GM18873 (cell line): Measurements from ENCODE around the gene GNAI3.

Source experiments
- ATAC-seq: cut with Tn5 transposase; IDR thresholded peaks from one replicate; pipeline ENCODE4 v1.9.1; 2021; ENCODE audit warnings: mild to moderate bottlenecking, moderate library complexity, moderate number of reproducible peaks; ENCODE audit not compliant: unreplicated experiment, low FRiP score

GNAI3 gene

DNA sequence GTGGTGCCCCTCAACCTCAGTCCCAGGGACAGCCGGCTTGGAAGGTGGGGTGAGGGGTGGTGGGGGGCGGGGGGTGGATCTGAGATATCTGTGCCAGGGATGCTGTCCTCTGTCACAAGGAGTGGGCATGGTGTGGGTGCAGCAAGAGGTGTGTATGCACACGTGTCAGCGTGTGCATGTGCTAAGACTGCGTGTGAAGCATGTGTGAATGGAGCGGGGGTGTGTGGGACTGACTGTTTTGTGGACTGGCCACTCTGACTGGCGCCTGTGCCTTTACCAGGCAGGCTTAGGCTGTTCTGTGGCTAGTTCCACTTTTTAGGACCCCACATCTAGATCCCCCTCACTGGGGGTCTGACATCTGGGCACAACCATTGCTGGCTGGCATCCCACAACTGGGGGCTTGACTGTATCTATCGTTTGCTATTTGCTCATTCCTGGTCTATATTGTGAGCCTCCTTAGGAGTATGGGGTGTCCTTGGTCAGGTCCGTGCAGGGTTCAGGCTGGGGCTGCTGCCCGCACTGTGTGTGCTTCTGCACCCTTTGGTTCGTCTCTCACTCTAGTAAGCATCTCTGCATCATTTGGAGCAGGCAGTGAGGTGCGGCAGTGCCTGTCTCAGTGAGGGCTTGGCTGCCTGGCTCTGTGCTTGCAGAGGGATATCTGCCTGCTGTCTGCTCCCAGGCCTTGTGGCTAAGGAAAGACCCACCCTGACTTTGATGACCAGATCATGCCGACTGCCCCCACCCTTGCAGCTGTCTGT, 73.1 kb downstream of the GNAI3 start:
- no peak for ATAC-seq

DNA sequence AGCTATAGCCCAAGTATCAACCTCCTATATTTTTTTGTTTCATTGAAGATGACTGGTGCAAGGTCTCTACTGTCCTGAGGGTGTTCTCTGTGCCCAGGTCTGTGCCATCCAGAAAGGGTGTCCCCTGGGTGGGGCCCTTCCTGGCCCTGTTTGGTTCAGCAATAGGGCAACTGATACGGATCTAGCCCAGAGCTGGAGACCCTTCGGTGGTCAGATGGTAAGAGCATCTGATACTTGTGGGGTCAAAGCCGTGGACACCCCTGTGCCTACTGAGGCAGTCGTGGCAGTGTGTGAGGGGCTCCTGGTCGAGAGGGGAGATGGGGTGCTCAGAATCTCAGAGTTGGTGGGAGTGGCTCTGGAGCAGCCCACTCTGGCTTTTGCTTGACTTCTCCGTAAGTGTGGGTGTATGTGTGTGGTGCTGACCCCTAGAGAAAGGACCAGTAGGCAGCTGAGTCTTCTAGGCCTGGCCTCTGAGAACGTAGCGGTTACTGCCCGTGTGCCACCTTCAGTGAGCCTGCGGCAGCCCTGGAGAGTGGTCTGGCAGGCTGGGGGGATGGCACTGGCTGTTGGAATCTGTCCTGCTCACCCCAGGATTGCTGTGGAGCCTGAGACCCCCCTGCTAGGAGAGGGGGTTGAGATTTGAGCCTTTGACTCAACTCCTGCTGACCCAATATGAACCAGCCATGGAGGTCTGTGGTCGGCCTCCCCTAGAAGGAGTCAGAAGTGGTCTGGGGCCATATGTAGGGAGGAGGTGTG, 73.9 kb downstream of the GNAI3 start:
- no peak for ATAC-seq

DNA sequence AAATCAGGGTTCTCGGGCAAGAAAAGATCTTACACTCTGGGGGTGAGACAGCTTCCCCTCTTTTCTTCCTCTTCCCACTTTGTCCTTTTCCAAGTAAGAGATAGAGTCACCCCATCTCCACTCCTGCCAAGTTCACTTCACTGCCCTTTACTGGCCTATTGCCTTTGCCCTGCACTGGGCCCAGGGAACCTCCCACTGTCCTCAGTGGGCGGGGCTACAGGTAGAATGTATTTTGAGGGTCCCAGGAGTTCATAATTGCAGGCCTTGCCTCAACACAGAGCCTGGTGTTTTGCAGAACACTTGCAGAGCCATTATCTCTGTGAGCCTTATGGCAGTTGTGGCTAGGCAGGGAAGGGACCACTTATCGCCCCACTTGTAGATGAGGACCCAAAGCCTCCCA, 74.5 kb downstream of the GNAI3 start:
- ATAC-seq, result no peak

DNA sequence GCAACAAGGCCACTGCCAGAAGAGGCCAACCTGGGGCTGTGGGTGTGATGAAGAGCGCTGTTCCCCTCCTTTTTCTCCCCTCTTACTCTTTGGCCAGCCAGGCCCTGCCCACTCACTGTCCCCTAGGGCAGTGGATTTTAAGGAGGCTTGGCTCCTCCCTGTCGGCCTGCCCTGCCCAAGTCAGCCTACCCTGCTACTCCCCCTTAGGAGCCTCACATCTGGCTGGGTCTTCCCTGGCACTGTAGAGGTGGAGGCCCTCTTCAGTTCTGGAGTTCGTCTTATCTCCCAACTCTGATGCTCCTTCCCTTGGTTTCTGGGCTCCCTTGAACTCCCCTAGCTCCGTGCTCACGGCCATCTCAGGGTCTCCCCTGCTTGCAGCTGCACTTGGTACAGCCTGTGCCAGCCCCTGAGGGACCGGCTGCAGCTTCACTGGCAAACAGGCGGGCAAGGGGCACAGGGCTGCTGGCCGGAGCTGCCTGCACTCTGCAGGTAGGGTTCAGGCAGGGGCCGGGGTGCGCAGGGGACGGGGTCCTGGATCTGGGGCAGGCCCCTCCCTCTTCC, 75.3 kb downstream of the GNAI3 start:
- no peak for ATAC-seq

DNA sequence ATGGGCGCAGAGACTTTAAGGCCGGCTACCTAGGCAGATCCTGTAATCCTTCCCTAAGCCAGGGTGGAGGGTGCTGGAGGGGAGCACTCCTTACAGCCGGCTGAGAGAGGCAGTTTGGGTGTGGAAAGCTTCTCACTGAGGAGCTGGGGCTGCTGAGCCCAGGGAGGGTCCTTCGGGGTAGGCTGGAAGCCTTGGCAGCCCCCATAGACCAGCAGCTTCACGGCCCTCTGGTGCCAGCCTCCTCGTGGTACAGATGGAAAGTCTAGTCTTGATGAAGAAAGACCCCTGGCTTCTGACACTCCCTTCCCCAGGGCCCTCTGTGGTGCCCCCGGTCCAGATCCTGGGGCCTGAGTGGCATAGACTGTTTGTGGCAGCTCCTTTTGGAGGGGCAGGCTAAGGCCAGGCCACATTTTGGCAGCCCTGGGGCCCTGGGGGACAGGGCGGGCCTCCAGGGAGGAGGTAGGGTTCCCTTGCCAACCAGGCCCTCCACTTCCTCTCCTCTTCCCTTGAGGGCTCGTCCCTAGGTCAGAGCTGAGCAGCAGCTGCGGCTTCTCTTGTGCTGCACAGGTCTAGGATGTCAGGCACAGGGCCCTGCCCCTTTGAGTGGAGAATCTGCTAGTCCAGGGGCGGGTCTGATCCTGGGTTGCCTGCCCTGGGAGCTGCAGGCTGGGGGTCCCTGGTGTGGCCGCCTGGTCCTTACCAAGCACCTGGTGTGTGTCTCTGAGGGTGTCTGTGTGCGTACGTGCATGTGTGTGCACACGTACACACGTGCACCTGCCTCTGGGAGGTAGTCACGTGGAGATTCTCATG, 76.0 kb downstream of the GNAI3 start:
- no peak for ATAC-seq

DNA sequence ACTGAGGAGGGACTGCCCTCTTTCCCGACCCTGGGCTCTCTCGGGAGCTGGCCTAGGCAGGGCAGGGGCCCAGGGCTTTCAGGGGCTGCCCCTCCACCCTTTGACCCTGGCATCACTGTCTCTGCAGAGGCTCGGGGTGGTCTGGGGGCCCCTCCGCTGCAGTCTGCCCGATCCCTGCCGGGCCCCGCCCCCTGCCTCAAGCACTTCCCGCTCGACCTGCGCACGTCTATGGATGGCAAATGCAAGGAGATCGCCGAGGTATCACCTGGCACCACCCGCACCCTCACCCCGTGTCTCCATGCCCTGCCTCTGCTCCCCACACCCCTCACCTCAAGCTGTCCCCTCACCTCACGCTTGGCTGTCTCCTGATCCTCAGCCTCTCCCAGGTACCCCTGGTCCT, 76.8 kb downstream of the GNAI3 start:
- no peak for ATAC-seq

DNA sequence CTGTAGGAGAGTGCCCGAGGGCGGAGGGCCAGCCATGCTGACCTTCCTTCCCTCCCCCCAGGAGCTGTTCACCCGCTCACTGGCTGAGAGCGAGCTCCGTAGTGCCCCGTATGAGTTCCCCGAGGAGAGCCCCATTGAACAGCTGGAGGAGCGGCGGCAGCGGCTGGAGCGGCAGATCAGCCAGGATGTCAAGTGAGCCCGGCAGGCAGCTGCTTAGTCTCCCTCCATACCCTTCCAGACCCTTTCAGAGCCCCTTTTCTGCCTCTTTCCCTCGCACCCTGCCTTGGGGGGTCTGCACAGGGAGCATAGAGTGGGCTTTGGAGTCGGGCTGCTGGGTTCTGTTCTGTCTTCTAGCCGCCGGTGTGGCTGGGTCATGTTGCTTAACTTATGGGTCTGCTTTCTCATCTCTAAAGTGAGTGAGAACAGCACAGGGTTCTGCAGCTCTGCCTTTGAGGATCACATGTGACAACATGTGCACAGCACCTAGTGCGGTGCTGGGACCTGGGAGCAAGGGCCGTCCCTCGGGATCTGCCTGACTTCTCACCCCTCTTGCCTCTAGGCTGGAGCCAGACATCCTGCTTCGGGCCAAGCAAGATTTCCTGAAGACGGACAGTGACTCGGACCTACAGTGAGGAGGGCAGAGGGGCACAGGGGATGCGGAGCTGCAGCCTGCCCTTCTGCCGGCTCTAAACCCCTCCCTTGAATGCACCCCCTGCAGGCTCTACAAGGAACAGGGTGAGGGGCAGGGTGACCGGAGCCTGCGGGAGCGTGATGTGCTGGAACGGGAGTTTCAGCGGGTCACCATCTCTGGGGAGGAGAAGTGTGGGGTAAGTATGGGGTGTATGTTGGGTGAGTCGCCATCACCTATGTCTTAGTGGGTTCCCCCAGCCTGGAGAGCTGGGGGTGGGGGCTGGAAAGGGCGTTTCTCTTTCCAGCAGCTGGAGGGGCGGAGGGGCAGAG, 77.5 kb downstream of the GNAI3 start:
- ATAC-seq, result no peak

DNA sequence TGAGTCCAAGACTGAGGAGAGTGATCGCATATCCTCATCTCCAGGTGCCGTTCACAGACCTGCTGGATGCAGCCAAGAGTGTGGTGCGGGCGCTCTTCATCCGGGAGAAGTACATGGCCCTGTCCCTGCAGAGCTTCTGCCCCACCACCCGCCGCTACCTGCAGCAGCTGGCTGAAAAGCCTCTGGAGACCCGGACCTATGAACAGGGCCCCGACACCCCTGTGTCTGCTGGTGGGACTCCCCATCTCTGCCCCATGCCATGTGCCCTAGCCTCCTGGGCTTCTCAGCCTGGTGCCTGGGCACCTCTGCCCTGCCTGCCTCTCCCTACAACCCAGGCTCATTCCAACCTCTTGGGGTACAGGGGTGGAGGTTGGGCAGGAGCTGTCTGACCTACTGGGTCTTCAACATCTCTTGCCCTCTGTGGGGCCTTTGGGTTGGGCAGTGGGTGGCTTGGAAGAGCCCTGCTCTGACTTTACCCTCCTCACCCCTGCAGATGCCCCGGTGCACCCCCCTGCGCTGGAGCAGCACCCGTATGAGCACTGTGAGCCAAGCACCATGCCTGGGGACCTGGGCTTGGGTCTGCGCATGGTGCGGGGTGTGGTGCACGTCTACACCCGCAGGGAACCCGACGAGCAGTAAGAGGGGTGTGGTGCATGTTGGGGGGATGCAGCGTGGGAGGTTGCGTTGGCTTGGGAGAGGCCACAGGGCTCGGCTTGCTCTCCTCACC, 78.4 kb downstream of the GNAI3 start:
- no peak for ATAC-seq

DNA sequence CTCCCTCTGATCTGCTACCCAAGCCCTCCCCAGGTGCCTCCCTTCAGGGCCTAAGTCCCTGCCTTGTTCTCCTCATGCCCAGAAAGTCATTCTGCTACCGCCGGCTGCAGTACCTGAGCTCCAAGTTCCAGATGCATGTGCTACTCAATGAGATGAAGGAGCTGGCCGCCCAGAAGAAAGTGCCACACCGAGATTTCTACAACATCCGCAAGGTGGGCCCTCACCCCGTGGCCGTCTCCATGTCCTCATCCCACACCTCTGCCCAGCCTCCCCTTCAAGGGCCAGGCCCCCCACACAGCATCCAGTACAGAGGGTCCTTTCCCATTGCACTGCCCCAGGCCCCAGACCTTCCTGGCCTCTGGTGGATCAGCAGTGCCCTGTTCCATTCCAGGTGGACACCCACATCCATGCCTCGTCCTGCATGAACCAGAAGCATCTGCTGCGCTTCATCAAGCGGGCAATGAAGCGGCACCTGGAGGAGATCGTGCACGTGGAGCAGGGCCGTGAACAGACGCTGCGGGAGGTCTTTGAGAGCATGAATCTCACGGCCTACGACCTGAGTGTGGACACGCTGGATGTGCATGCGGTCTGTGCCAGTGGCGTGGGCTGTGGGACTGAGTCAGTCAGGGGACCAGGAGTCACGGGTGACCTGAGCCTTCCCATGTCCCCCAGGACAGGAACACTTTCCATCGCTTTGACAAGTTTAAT, 79.4 kb downstream of the GNAI3 start:
- no peak for ATAC-seq

DNA sequence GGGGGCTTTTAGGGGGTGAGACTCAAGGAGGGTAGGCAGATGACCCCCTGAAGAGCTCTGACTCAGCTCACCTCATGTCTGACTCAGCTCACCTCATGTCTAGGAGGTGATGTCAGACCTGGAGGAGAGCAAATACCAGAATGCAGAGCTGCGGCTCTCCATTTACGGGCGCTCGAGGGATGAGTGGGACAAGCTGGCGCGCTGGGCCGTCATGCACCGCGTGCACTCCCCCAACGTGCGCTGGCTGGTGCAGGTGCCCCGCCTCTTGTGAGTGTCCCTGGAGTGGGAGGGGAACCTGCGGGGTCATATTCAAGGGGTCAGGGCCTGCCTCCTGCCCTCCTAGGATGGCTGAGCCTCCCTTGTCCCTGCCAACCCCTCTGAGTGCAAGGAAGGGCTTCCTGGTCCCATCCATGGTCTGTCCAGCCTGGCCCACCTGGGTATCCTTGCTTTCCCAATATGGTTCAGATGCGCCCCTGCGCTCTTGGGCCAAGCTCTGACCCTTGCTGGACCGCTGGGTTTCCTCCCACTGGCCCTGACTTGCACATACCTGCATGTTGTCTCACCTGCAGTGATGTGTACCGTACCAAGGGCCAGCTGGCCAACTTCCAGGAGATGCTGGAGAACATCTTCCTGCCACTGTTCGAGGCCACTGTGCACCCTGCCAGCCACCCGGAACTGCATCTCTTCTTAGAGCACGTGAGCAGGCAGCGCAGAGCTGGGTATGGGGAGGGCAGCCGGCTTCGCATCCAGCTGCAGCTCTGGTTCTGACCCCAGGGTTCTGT, 80.3 kb downstream of the GNAI3 start:
- no peak for ATAC-seq

DNA sequence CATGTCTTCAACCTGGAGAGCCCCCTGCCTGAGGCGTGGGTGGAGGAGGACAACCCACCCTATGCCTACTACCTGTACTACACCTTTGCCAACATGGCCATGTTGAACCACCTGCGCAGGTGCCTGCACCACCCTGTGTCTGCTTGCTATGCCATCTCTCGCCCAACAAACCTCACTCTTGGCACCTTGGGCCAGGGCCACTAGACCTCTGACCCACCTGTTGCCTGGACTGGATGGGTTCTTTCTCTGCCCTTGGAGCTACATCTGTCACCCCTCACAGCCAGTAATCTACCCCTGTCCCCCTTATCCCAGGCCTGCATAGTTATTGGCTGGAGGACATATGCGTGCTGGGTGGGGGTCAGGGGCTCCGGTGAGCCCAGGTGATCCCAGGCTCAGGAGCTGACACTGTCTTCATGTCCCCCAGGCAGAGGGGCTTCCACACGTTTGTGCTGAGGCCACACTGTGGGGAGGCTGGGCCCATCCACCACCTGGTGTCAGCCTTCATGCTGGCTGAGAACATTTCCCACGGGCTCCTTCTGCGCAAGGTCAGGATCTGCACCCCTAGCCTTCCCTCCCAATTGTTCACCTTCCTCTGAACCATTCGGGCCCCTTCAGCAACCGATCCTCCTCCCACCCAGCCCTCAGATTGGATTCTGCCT, 81.1 kb downstream of the GNAI3 start:
- ATAC-seq, result no peak

DNA sequence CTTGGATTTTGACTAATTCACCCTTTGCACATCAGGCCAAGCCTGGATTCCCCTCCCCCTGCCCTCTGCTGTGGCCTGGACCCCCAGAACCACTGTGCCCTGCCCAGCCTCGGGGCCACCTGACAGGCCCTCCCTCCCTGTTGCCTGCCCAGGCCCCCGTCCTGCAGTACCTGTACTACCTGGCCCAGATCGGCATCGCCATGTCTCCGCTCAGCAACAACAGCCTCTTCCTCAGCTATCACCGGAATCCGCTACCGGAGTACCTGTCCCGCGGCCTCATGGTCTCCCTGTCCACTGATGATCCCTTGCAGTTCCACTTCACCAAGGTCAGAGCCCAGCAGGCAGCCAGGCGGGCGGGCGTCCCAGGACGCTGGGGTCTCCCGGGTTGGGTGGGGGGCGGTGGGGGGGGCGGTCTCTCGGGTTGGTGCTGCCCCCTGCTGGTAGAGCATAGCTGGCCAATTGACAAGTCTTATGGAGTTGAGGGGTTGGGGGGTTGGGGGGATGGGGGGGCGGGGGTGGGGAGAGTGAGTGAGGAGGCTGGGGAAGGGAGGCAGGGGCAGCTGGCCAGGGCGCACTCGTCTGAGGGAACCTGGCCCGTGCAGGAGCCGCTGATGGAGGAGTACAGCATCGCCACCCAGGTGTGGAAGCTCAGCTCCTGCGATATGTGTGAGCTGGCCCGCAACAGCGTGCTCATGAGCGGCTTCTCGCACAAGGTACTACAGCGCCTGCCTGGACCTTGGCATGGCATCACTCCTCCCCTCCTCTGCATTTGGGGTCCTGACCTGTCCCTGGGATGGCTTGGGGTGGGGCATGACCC, 81.9 kb downstream of the GNAI3 start:
- ATAC-seq, result no peak

DNA sequence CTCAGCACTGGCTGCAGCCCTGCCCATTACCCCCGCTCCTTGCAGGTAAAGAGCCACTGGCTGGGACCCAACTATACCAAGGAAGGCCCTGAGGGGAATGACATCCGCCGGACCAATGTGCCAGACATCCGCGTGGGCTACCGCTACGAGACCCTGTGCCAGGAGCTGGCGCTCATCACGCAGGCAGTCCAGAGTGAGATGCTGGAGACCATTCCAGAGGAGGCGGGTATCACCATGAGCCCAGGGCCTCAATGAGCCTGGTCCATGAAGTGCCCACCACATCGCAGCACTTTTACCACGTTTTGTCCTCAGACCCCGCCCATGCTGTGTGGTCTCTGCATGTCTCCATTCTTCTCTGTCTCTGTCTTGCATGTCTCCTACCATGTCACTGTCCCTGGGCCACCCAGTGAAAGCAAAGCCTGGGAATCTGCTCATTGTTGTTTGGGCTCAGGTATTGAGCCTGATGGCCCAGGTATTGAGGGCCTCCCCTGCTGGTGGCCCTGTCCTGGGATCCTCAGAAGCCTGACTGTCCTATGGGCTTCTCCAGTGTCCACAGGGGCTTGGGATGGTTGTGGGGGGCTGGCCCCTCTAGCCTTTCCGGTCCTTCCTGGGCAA, 82.6 kb downstream of the GNAI3 start:
- no peak for ATAC-seq

DNA sequence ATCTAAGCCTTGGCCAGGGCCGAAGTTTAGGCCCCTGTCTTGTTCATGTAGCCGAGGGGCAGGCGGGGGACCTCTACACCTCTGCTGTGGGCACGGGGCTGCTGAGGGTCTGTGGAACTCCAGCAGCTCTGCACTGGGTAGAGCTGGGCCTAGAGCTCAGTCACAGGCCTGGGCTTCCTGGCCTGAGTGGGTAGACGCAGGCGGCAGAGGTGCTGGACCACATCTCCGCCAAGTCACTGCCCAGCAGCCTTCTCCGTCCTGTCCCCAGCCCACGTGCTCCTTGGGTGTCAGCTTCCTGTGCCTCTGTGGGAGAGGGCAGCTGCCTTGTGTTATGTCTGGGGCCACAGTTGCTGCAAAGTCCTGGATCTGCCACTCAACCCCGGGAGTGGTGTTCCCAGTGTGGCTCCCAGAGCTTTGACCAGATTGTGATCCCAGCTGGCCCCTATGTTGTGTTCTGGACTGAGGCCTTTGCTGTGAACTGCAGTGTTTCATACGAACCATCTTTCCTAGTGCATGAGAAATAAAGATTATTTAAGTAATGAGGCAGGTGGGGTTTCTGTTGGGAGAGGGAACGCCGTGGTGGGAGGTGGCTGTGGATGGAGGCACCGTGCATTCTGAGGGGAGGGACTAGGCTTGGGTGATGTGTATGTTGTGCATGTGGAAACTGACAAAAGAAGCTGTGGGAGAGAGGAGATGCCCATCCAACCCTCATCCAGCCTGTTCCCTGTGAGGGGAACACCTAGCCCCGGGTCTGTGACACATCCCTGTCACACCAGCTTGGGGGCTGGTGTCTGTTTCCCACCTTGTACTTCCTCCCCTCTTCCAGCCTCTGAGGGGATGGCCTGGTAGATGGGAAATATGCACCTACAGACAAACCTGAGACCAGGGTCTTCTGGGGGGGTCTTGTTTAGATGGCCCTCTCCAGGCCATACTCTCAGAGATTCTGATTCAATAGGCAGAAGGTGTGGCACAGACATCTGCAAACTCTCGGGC, 83.4 kb downstream of the GNAI3 start:
- no peak for ATAC-seq
